K562 (cell line): ENCODE measurements around the gene LCE2B. TPM values are rescaled to one million over a fixed set of nuclear protein-coding genes. Genes with fewer than 3 reads are reported as not detected.

Source experiments
- ATAC-seq: fragments of 200-7000 bp; cut with Tn5 transposase; 3 replicates; pipeline ENCODE4 v1.9.1; 2020; ENCODE audit warnings: moderate library complexity
- BruUV-seq: library from RNA; stranded (reverse); fragments of 400-500 nt; replicated peaks from 2 replicates; lab custom pipeline; 2021; lab: Mats Ljungman, UMichigan
- CTCF ChIA-PET: fragments of 300-600 bp; formaldehyde crosslinking; extraction: SDS; loops from one replicate; lab custom pipeline; 2021; ENCODE audit warnings: low intra/inter-chr PET ratio; lab: Yijun Ruan, JAX
- POLR2A ChIA-PET: fragments of 300-600, 350-650 bp; sonication (Branson Sonifier 250); formaldehyde crosslinking; extraction: SDS; loops from one replicate; lab custom pipeline; 2021; ENCODE audit warnings: antibody characterized with exemption, inconsistent platforms; lab: Yijun Ruan, JAX
- DNase-seq, 4 experiments: peaks; one replicate each; pipeline versions ENCODE4 v3.0.0 to v3.0.0-alpha.2; 2011 to 2018; ENCODE audit warnings: low spot score in 3 of 4, mixed read lengths in 3 of 4; ENCODE audit errors: extremely low read depth in 1 of 4
- FAIRE-seq: peaks from 2 replicates; lab custom pipeline; 2011; peaks lifted over from hg19 to GRCh38; lab: Jason Lieb, UNC
- H2AFZ ChIP-seq: 2 replicates; pipeline ENCODE4 v1.6.0; 2011; ENCODE audit warnings: low read depth, low read length, control low read depth, inconsistent platforms
- H3K27ac ChIP-seq: fragments of 200-600 bp; 3 replicates; pipeline ENCODE4 v1.8.0; 2011; ENCODE audit warnings: low read depth, mild to moderate bottlenecking, control low read depth, inconsistent platforms, low read length, moderate library complexity, mixed read lengths; ENCODE audit errors: extremely low read depth
- H3K27me3 ChIP-seq, 2 experiments: fragments of 300-600 bp in 1 of 2; 2 replicates in 1 of 2; 3 replicates in 1 of 2; pipeline versions ENCODE4 v1.6.0 to v1.8.0; 2011; ENCODE audit warnings: inconsistent platforms in 2 of 2, low read length in 2 of 2, mild to moderate bottlenecking in 1 of 2, mixed read lengths in 1 of 2, moderate library complexity in 1 of 2; ENCODE audit not compliant: control insufficient read depth in 2 of 2, insufficient read depth in 2 of 2
- H3K36me3 ChIP-seq: fragments of 300-600 bp; 3 replicates; pipeline ENCODE4 v1.8.0; 2011; ENCODE audit warnings: mild to moderate bottlenecking, low read length, inconsistent platforms; ENCODE audit not compliant: control insufficient read depth, insufficient read depth
- H3K4me1 ChIP-seq, 2 experiments: fragments of 200-600 bp in 1 of 2; replicated peaks in 1 of 2; 2 replicates in 1 of 2; 3 replicates in 1 of 2; pipeline versions ENCODE4 v1.5.1 to v1.8.0; 2011; ENCODE audit warnings: inconsistent platforms in 2 of 2, low read length in 2 of 2, mild to moderate bottlenecking in 1 of 2, mixed read lengths in 1 of 2, moderate library complexity in 1 of 2; ENCODE audit not compliant: control insufficient read depth in 2 of 2, insufficient read depth in 2 of 2
- H3K4me2 ChIP-seq: 2 replicates; pipeline ENCODE4 v1.6.1; 2011; ENCODE audit warnings: low read length, control low read depth, inconsistent platforms, mixed read lengths; ENCODE audit not compliant: insufficient read depth
- H3K4me3 ChIP-seq: fragments of 200-600 bp; sonication (generic), shearing (Covaris generic); 2 replicates; pipeline ENCODE4 v1.5.1; 2016; ENCODE audit warnings: control low read depth, inconsistent platforms
- H3K79me2 ChIP-seq: fragments of 200-600 bp; 3 replicates; pipeline ENCODE4 v1.8.0; 2011; ENCODE audit warnings: low read length, inconsistent platforms; ENCODE audit not compliant: control insufficient read depth, insufficient read depth
- H3K9ac ChIP-seq, 2 experiments: 2 replicates each; pipeline versions ENCODE4 v1.6.0 to v1.6.1; 2011; ENCODE audit warnings: low read depth in 2 of 2, low read length in 2 of 2, control low read depth in 1 of 2, inconsistent platforms in 1 of 2, mild to moderate bottlenecking in 1 of 2, mixed read lengths in 1 of 2; ENCODE audit not compliant: insufficient read depth in 1 of 2
- H3K9me1 ChIP-seq: one replicate; pipeline ENCODE4 v1.6.0; 2011; ENCODE audit warnings: inconsistent platforms, mild to moderate bottlenecking, low read length, moderate library complexity; ENCODE audit not compliant: control insufficient read depth, insufficient read depth
- H3K9me3 ChIP-seq: replicated peaks from 2 replicates; pipeline ENCODE4 v1.5.1; 2011; ENCODE audit warnings: low read depth, low read length, inconsistent platforms; ENCODE audit not compliant: control insufficient read depth, insufficient read depth
- H4K20me1 ChIP-seq: replicated peaks from 2 replicates; pipeline ENCODE4 v1.6.1; 2011; ENCODE audit warnings: low read length, inconsistent platforms, mixed read lengths; ENCODE audit not compliant: control insufficient read depth, insufficient read depth
- CCAR2 ChIP-seq: fragments of 200-400 bp; formaldehyde crosslinking; IDR thresholded peaks from 2 replicates; pipeline ENCODE4 v1.6.1; 2017; ENCODE audit warnings: mild to moderate bottlenecking, low read depth, low read length
- E2F4 ChIP-seq: sonication (generic); formaldehyde crosslinking; IDR thresholded peaks from 2 replicates; pipeline ENCODE4 v1.8.0; 2022; ENCODE audit warnings: mild to moderate bottlenecking, low read depth, missing genetic modification reagents
- GMEB1 ChIP-seq: fragments of 250-450 bp; sonication (Bioruptor Pico); IDR thresholded peaks from 2 replicates; pipeline ENCODE4 v1.4.0; 2020; ENCODE audit warnings: mild to moderate bottlenecking
- HEY1 ChIP-seq: fragments of 250-450 bp; sonication (Bioruptor Pico); IDR thresholded peaks from 2 replicates; pipeline ENCODE4 v1.5.0; 2020; ENCODE audit warnings: mild to moderate bottlenecking, moderate library complexity, borderline replicate concordance
- ZBTB26 ChIP-seq: fragments of 450-650 bp; formaldehyde crosslinking; IDR thresholded peaks from 2 replicates; pipeline ENCODE4 v1.4.0; 2022; ENCODE audit warnings: missing genetic modification characterization
- ZBTB40 ChIP-seq, 2 experiments: fragments of 450-650 bp in 1 of 2; sonication (generic) in 1 of 2; formaldehyde crosslinking in 1 of 2; IDR thresholded peaks; 2 replicates each; pipeline versions ENCODE4 v1.7.1 to v1.9.0; 2016 to 2022; ENCODE audit warnings: inconsistent platforms in 1 of 2, mild to moderate bottlenecking in 1 of 2, missing genetic modification reagents in 1 of 2
- ZNF316 ChIP-seq: fragments of 450-650 bp; IDR thresholded peaks from 2 replicates; pipeline ENCODE4 v1.6.1; 2016
- in situ Hi-C: fragments of 300-500 bp; cut with MboI; formaldehyde crosslinking; loops from 4 replicates; pipeline ENCODE4 v1.15.0; 2018; ENCODE audit warnings: inconsistent platforms, mixed read lengths
- intact Hi-C: fragments of 100-400 bp; cut with micrococcal nuclease; formaldehyde crosslinking; loops from 2 replicates; pipeline ENCODE4 v1.14.2; 2022
- polyA plus RNA-seq, 8 experiments: library from polyadenylated mRNA; depleted of rRNA in 4 of 8; stranded (reverse) in 5 of 8; unstranded in 3 of 8; fragments of >200 nt; fragmentation: Nextera tagmentation in 2 of 8; fragmentation: Illumina TruSeq in 1 of 8; extraction: Ambion mirVana in 2 of 8; extraction: Trizol in 1 of 8; gene quantifications; 2 replicates each; pipeline versions ENCODE4 v1.2.1 to v1.2.3, GENCODE V29; 2011 to 2014; ENCODE audit warnings: inconsistent platforms in 1 of 8, missing spikeins in 1 of 8
- total RNA-seq, 7 experiments: library from RNA; depleted of rRNA in 6 of 7; stranded (reverse); fragments of >200 nt in 6 of 7; fragmentation: Illumina TruSeq in 2 of 7; extraction: Trizol in 2 of 7; gene quantifications; 2 replicates each; pipeline versions ENCODE4 v1.2.1 to v1.2.3, GENCODE V29; 2011 to 2021; ENCODE audit warnings: low replicate concordance in 1 of 7

The LCE2B gene
- total and polyA plus RNA-seq, 9 of the 15 experiments (the other 6 are each of a cell fraction or from before 2014, with no cell fraction given), result not detected

- TF ChIP-seq HEY1 (CRISPR knock-in tag) (no peak), ZNF316 (no peak)
These were observed 21.9 kb downstream of the LCE2B start, which contains the start of gene LCE4A (continued) for GRCh38 chr1:152707860-152708259.

GRCh38 chr1:152718238-152718637 is 32.3 kb downstream of the LCE2B start:
- Histone ChIP-seq H3K4me1 (no peaks in the 10 kb centered on the region), H3K36me3 (no peaks in the 10 kb centered on the region), H3K9ac (no peak overlapping the region), H3K4me3 (no peak overlapping the region), H2AFZ (no peak overlapping the region), H3K79me2 (no peaks in the 10 kb centered on the region), H4K20me1 (no peaks in the 10 kb centered on the region), H3K27me3 (no peaks in the 10 kb centered on the region), H3K4me2 (no peak overlapping the region), H3K9me1 (no peaks in the 10 kb centered on the region), H3K9me3 (no peaks in the 10 kb centered on the region), H3K27ac (no peak overlapping the region)
- ATAC-seq, result no peak
- DNase-seq, result no peak
- POLR2A ChIA-PET, result no interaction called here
- no TSS peak for BruUV-seq
- CTCF ChIA-PET, result no interaction called here
- in situ Hi-C loops, result no loop called here
- FAIRE-seq, result no peak
- intact Hi-C loops, result no loop called here
- TF ChIP-seq E2F4 (CRISPR knock-in tag) (no peak), ZBTB26 (CRISPR knock-in tag) (no peak), ZBTB40 (IDR thresholded peaks at IDR 0.05) (no peak), ZBTB40 (CRISPR knock-in tag; IDR thresholded peaks at IDR 0.05) (no peak), CCAR2 (no peak), GMEB1 (no peak)
